Stimulated activated memory B cell treated with anti-CD40 and anti-IgM and Interleukin-4, amounts not matched to agents 10 μg/mL and 1 μg/mL and 100 μg/mL, for 72 hours (primary cell): ENCODE results near the gene CES4A.
"Not testable (repeated sequence)": the region's sequence is repeated elsewhere in the genome, so short reads cannot be mapped to it uniquely, and the experiment has no call there.

Experiments
- ATAC-seq: fragments of 150-1000 bp; cut with Tn5 transposase; 2 replicates; pipeline ENCODE4 v1.10.0; 2021
- H3K27ac Mint-ChIP-seq: one replicate; pipeline ENCODE4 v1.8.0; 2022; ENCODE audit warnings: mild to moderate bottlenecking, mixed read lengths
- H3K27me3 Mint-ChIP-seq: one replicate; pipeline ENCODE4 v1.8.0; 2022; ENCODE audit warnings: mixed read lengths
- H3K36me3 Mint-ChIP-seq: one replicate; pipeline ENCODE4 v1.8.0; 2022; ENCODE audit warnings: mixed read lengths
- H3K4me1 Mint-ChIP-seq: one replicate; pipeline ENCODE4 v1.8.0; 2022; ENCODE audit warnings: mixed read lengths
- H3K4me3 Mint-ChIP-seq: one replicate; pipeline ENCODE4 v1.8.0; 2022; ENCODE audit warnings: mild to moderate bottlenecking, moderate library complexity, mixed read lengths
- H3K9me3 Mint-ChIP-seq: one replicate; pipeline ENCODE4 v1.8.0; 2022; ENCODE audit warnings: mixed read lengths

Gene CES4A

GRCh38 chr16:66988197-66988788 is at the start of gene CES4A:
Gene CES4A (plus strand): TSS chr16:66988589. CDS start chr16:66988773, 184 bp downstream.
- Mint-ChIP-seq H3K4me1 (no peaks in the 10 kb centered on the region), H3K9me3 (no peaks in the 10 kb centered on the region), H3K36me3 (no peaks in the 10 kb centered on the region), H3K27me3 (peaks cover 26% of the 10 kb centered on the region), H3K4me3 (no peak within 1 kb of the TSS), H3K27ac (no peak within 1 kb of the TSS)
- ATAC-seq, result no peak

DNA sequence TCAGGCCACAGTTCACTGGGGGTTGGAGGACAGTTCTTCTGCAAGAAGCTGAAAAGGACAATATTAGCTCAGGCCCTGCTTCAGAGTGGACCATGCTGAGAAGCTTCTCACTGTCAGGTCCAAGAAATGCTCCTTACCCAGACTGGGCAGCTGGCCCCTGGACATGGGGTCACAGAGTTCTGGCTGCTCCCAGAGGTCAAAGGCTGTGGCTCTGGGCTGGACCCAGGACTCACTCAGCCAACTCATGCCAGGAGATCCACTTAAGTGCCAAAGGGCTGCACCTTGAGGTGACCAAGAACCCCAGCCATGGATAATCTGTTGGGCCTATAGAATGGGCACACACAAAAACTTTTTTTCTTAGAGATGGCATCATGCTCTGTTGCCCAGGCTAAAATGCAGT is 49.0 kb upstream of the CES4A start:
- H3K36me3 Mint-ChIP-seq, result peaks cover 28% of the 10 kb centered on the region
- ATAC-seq, result no peak
- H3K9me3 Mint-ChIP-seq, result no peaks in the 10 kb centered on the region
- no peak overlapping the region for H3K4me3 Mint-ChIP-seq
- no peak overlapping the region for H3K27ac Mint-ChIP-seq
- peaks cover 30% of the 10 kb centered on the region for H3K4me1 Mint-ChIP-seq
- H3K27me3 Mint-ChIP-seq, result no peaks in the 10 kb centered on the region

DNA sequence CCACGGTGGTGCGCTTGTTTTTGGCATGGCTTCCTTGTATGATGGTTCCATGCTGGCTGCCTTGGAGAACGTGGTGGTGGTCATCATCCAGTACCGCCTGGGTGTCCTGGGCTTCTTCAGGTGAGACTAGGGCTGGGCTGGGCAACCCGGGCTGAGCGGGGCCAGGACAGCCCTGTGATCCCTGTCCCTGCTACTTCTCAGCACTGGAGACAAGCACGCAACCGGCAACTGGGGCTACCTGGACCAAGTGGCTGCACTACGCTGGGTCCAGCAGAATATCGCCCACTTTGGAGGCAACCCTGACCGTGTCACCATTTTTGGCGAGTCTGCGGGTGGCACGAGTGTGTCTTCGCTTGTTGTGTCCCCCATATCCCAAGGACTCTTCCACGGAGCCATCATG is 48.2 kb upstream of the CES4A start:
- peaks cover 27% of the 10 kb centered on the region for H3K36me3 Mint-ChIP-seq
- H3K4me3 Mint-ChIP-seq, result no peak overlapping the region
- H3K27me3 Mint-ChIP-seq, result no peaks in the 10 kb centered on the region
- peaks cover 23% of the 10 kb centered on the region for H3K4me1 Mint-ChIP-seq
- H3K9me3 Mint-ChIP-seq, result no peaks in the 10 kb centered on the region
- no peak for ATAC-seq
- no peak overlapping the region for H3K27ac Mint-ChIP-seq

DNA sequence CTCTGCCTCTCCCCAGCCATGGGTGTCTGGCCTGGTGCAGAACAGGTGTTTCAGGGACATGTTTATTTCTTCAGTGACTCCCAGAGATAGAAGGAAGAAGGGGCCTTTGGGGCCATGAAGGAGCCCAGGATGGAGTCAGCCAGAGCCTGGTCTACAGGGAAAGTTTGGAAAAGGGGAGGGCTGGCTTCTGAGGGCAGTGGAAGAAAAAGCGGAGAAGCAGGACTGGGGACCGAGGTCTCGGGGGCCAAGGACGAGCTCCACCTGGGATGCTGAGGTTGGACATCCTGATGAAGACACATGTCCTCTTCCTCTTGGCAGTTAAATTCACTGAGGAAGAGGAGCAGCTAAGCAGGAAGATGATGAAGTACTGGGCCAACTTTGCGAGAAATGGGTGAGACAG is 45.4 kb upstream of the CES4A start:
- Mint-ChIP-seq H3K36me3 (peaks cover 27% of the 10 kb centered on the region), H3K4me1 (peaks cover 12% of the 10 kb centered on the region), H3K9me3 (no peaks in the 10 kb centered on the region), H3K27me3 (peaks cover 6% of the 10 kb centered on the region), H3K4me3 (no peak overlapping the region), H3K27ac (no peak overlapping the region)
- ATAC-seq, result no peak

GRCh38 chr16:66943426-66944053 is 44.8 kb upstream of the CES4A start:
- Mint-ChIP-seq H3K27ac (no peak overlapping the region), H3K36me3 (peaks cover 27% of the 10 kb centered on the region), H3K4me3 (no peak overlapping the region), H3K9me3 (no peaks in the 10 kb centered on the region), H3K27me3 (peaks cover 11% of the 10 kb centered on the region), H3K4me1 (peaks cover 18% of the 10 kb centered on the region)
- ATAC-seq, result no peak

GRCh38 chr16:66944054-66944441 is 44.3 kb upstream of the CES4A start:
- ATAC-seq, result no peak
- peaks cover 27% of the 10 kb centered on the region for H3K36me3 Mint-ChIP-seq
- H3K27ac Mint-ChIP-seq, result no peak overlapping the region
- peaks cover 16% of the 10 kb centered on the region for H3K27me3 Mint-ChIP-seq
- no peaks in the 10 kb centered on the region for H3K9me3 Mint-ChIP-seq
- H3K4me1 Mint-ChIP-seq, result peaks cover 23% of the 10 kb centered on the region
- H3K4me3 Mint-ChIP-seq, result no peak overlapping the region

GRCh38 chr16:66944971-66945370 is 43.4 kb upstream of the CES4A start:
- not testable (repeated sequence) for ATAC-seq, H3K27ac Mint-ChIP-seq, H3K9me3 Mint-ChIP-seq, H3K4me3 Mint-ChIP-seq
- H3K27me3 Mint-ChIP-seq, result peaks cover 25% of the 10 kb centered on the region
- H3K36me3 Mint-ChIP-seq, result peaks cover 27% of the 10 kb centered on the region
- H3K4me1 Mint-ChIP-seq, result peaks cover 23% of the 10 kb centered on the region

DNA sequence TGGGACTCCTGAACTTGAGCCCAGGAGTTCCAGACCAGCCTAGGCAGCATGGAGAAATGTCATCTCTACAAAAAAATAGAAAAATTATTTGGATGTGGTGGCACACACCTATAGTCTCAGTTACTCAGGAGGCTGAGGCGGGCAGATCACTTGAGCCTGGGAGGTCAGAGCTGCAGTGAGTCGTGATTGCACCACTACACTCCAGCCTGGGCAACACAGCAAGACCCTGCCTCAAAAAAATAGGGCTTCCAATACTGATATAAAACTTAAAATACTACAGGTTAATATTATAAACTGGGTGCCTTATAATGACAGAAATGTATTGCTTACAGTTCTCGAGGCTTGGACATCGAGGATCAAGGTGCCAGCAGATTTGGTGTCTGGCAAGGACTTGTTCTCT is 42.5 kb upstream of the CES4A start:
- peaks cover 31% of the 10 kb centered on the region for H3K27me3 Mint-ChIP-seq
- no peak for ATAC-seq
- H3K4me1 Mint-ChIP-seq, result peaks cover 23% of the 10 kb centered on the region
- H3K36me3 Mint-ChIP-seq, result peaks cover 27% of the 10 kb centered on the region
- H3K27ac Mint-ChIP-seq, result no peak overlapping the region
- no peak overlapping the region for H3K4me3 Mint-ChIP-seq
- no peaks in the 10 kb centered on the region for H3K9me3 Mint-ChIP-seq

DNA sequence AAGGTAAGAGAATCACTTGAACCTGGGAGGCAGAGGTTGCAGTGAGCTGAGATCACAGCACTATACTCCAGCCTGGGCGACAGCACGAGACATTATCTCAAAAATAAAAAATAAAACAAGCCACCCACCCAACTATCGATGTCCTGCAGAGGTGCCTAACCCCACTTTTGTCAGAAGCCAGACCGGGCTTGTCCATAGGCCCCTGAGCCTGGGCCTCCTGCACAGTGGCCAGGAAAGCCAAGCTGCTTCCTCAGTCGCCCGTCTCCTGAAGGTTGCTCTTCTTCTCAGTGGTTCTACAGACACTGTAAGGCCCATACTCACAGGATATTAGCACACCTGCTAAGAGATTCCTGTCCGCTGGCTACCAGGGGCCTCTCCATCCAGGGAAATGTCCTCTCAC is 41.8 kb upstream of the CES4A start:
- ATAC-seq, result no peak
- Mint-ChIP-seq H3K36me3 (peaks cover 27% of the 10 kb centered on the region), H3K4me1 (peaks cover 23% of the 10 kb centered on the region), H3K27ac (no peak overlapping the region), H3K4me3 (no peak overlapping the region), H3K27me3 (peaks cover 37% of the 10 kb centered on the region), H3K9me3 (no peaks in the 10 kb centered on the region)

DNA sequence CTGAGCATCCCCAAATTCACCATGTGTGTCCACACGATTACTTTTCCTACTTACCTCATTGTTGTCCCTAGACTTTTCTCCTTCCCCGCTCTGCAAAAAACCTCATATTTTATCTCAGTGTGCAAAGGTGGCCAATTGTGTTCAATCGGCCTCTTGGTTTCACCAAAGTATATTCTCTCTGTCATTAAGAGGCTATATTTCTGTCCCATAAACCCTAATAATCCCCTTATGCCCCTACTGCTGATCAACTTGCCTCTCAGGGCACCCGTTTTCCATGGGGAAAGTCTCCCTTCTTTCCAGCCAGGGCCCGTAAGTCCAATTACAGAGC is 41.5 kb upstream of the CES4A start:
- Mint-ChIP-seq H3K27me3 (peaks cover 41% of the 10 kb centered on the region), H3K36me3 (peaks cover 23% of the 10 kb centered on the region), H3K9me3 (no peaks in the 10 kb centered on the region), H3K4me3 (no peak overlapping the region), H3K27ac (no peak overlapping the region), H3K4me1 (peaks cover 23% of the 10 kb centered on the region)
- ATAC-seq, result no peak

GRCh38 chr16:66947302-66948065 is 40.9 kb upstream of the CES4A start:
- H3K27ac Mint-ChIP-seq, result peak overlapping the region; percentile 42
- H3K9me3 Mint-ChIP-seq, result no peaks in the 10 kb centered on the region
- ATAC-seq, result peak; percentile 77
- H3K4me3 Mint-ChIP-seq, result peak overlapping the region; percentile 79
- H3K36me3 Mint-ChIP-seq, result peaks cover 18% of the 10 kb centered on the region
- H3K27me3 Mint-ChIP-seq, result peaks cover 41% of the 10 kb centered on the region
- peaks cover 23% of the 10 kb centered on the region for H3K4me1 Mint-ChIP-seq

DNA sequence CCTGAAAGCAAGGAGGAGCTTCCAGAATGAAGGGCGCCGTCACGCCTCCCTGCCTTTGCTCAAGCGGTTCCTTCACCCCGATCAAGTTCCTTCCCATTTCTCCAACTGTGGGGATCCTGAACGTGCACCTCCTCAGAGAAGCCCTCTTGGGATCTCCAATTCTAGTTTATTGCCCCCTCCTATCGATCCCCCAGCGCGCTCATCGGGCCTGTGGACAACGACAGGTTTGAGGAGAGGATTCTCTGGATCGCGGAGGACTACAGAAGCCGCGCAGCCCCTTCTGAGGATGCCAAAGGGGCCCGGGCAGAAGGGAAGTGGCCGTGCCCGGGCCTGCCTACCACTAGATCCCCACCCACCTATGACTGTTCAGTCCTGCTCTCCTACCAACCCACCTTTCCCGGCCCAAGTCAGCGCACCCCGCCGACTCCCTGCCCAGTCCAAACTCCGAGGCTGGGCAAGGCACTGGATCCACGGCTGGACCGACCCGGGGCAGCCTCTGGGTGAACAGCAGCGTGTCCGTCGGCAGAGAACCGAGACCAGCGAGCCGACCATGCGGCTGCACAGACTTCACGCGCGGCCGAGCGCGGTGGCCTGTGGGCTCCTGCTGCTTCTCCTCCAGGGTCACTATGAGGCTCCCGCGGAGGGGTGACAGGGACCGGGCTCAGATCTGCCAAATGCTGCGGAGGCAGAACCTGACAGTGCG is 40.1 kb upstream of the CES4A start:
- peaks cover 10% of the 10 kb centered on the region for H3K36me3 Mint-ChIP-seq
- H3K4me3 Mint-ChIP-seq, result peak overlapping the region; percentile 79
- no peaks in the 10 kb centered on the region for H3K9me3 Mint-ChIP-seq
- peak; percentile 46 for ATAC-seq
- H3K4me1 Mint-ChIP-seq, result peaks cover 23% of the 10 kb centered on the region
- H3K27me3 Mint-ChIP-seq, result peaks cover 44% of the 10 kb centered on the region
- peak overlapping the region; percentile 42 for H3K27ac Mint-ChIP-seq

DNA sequence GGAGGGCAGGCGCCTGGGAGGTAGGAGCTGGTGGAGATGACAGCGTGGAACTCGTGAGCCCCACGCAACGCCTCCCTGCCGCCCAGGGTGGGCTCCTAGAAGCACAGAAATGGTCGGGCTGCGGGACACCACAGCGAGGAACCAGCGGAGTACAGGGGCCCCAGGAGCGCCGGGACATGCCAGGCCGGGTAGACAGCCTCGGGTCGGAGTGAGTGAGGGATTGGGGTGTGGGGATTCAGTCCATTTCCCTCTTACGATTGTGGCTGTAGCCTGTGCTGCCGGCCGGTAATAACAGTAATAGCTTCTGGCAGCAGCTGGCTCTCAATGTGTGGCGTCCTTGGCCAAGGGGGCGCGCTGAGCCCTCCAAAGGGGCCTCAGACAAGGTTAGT is 39.6 kb upstream of the CES4A start:
- ATAC-seq, result no peak
- peaks cover 50% of the 10 kb centered on the region for H3K27me3 Mint-ChIP-seq
- H3K9me3 Mint-ChIP-seq, result no peaks in the 10 kb centered on the region
- H3K4me3 Mint-ChIP-seq, result peak overlapping the region; percentile 79
- H3K36me3 Mint-ChIP-seq, result peaks cover 5% of the 10 kb centered on the region
- H3K27ac Mint-ChIP-seq, result no peak overlapping the region
- peaks cover 24% of the 10 kb centered on the region for H3K4me1 Mint-ChIP-seq

- H3K4me1 Mint-ChIP-seq, result peaks cover 27% of the 10 kb centered on the region
- H3K36me3 Mint-ChIP-seq, result no peaks in the 10 kb centered on the region
- H3K27me3 Mint-ChIP-seq, result peaks cover 54% of the 10 kb centered on the region
- no peak for ATAC-seq
- no peak overlapping the region for H3K4me3 Mint-ChIP-seq
- H3K27ac Mint-ChIP-seq, result no peak overlapping the region
- H3K9me3 Mint-ChIP-seq, result no peaks in the 10 kb centered on the region
Observed at GRCh38 chr16:66949472-66949871, 38.9 kb upstream of the CES4A start.

DNA sequence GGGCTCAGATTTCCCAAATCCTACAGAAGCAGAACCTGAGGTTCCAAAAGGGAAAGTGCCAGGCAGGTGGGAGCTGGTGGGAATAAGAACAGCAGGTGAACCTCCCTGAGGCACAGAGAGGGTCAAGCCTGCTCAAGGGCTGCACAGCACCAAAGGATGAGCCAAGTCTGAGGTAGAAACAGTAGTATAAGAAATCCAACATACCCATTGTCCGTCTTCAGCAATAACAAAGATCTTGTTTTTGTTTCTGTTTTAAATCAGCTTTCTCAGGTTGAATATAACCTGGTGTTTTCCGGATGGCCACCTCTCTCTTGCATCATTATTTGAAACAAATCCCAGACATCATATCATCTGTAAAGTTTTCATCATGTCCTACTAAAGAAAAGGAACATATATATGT is 38.0 kb upstream of the CES4A start:
- peaks cover 54% of the 10 kb centered on the region for H3K27me3 Mint-ChIP-seq
- peaks cover 27% of the 10 kb centered on the region for H3K4me1 Mint-ChIP-seq
- ATAC-seq, result no peak
- no peaks in the 10 kb centered on the region for H3K9me3 Mint-ChIP-seq
- H3K4me3 Mint-ChIP-seq, result no peak overlapping the region
- no peak overlapping the region for H3K27ac Mint-ChIP-seq
- no peaks in the 10 kb centered on the region for H3K36me3 Mint-ChIP-seq
